Stimulated activated CD8-positive, alpha-beta memory T cell treated with anti-CD3 and anti-CD28 coated beads, Interleukin-7, amount 100 ng/mL, for 4 hours (primary cell): ENCODE measurements around the gene ZBTB7A.

ENCODE experiments used
- DNase-seq, 2 donors: peaks; one replicate each; pipeline ENCODE4 v3.0.0-alpha.2; 2020; ENCODE audit warnings: low read depth in 2 of 2

Gene ZBTB7A

GRCh38 chr19:4068047-4068966 lies 1.6 kb upstream of the ZBTB7A start:
- no peak for DNase-seq

DNA sequence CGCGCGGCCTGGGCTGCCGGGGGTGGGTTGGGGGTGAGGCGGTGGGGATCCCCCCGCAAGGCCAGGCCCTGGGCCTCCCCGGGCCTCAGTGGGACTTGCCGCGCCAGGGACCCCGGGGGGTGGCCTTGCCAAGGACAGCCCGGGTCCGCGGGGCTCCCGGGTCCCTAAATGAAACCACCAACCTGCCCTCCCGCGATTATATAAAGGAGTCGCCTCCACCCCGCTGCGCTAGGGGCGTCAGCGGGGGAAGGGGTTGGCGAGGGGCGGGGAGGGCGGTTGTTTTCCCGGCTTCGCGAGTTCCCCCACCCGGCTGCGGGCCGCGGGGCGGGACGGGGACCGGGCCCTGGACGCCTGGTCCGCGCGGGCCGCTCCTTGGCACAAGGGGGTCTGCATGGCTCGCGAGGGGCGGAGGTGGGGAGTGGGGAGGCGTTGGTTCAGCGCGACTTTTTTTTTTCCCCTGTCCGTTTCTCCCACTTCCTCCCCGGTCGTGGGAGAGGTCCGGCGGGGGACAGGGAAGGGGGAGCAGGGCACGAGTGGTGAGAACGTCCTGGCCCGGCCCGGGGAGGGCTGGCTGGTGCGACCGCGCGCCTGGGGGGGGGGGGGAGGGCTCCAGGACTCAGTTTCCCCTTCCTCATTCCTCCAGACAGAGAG lies 822 bp upstream of the ZBTB7A start:
- no peak for DNase-seq

DNA sequence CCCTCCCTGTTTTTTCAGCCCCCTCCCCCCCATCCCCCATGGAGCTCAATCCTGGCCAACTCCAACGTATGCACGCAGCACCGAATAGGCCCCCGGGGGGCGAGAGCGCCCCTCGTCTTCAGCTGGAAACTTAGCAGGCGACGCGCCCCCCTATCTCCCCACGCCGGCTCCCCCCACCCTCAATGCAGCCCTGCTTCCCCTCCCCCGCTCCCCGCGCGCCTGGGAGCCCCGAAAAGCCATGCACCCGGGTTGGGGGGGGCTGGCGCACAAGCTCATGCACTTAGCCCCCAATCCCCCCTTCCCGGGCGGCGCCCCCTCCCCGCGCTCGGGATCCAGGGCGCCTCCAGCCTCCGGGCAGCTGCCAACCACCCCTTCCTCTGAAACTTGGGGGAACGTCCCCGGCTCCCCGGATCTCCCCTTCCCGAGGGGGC lies 508 bp downstream of the ZBTB7A start:
- DNase-seq: peak in 1 of 2 donors; percentile 60

DNA sequence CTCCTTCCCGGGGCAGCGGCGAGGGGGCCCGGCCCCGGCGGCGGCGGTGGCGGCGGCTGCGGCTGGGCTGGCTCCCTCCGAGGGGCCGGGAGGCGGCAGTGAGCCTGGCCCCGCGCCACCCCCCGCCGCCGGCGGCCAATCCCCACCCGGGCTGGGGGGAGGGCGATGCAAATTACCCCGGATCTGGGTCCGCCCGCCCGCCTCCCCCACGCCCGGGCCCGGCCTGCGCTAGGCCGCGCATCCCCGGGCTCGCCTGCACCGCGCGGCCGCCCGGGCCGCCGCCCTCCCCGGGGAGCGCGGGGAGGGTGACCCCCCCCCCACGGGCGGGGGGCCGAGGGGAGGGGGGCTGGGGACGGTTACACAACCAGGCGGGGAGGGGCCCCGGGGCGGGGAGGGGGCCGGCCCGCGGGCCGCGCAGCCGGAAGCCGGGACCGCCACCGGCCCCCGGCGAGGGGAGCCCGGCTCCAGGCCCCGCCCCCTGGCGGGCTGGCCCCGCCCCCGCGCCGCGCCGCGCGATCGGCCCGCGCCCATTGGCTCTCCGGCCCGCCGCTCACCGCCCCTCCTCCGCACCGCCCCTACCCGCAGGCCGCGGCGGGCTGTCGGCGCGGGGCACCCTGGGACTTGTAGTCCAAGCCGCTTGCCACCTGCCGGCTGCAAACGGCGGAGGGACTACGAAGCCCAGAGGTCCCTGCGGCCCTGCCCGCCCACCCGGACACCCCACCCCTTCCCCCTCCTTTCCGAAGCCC lies 1.1 kb downstream of the ZBTB7A start:
- DNase-seq: peak; percentile 89 to 98

DNA sequence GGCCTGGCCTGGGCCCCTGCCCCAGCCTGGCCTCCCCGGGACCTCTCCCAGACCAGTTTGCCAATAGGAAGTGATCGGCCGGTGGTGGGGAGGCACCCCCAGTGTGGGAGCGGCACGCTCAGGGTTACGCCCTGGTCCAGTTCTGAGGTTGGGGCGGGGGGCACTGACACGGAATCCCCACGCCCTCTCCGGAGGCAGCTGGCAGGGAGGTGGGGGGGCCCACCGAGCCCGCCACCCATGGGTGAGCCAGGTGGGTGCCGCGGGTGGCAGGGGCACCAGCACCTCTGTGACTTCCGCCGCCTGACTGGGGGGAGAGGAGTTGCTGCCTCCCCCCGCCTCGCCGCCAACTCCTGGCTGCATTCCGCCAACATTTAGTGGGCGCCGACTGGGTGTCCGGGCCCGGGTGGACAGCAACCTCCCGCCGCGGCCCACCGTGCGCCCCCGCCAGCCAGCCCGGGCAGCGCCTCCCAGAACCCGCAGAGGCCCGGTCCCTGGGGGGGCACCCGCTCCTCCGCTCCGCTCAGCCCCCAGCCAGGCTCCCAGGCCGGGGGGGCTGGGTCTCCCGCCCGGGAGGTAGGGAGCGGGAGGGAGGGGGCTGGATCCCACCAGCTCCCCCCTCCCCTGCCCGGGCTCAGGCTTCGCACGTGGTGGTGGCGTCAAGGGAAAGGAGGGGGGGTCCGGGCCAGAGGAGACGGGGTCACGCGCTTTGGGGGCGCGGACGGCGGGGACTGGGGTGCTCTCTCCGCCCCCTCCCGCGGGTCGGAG lies 2.0 kb downstream of the ZBTB7A start:
- peak in 1 of 2 donors; percentile 53 for DNase-seq

DNA sequence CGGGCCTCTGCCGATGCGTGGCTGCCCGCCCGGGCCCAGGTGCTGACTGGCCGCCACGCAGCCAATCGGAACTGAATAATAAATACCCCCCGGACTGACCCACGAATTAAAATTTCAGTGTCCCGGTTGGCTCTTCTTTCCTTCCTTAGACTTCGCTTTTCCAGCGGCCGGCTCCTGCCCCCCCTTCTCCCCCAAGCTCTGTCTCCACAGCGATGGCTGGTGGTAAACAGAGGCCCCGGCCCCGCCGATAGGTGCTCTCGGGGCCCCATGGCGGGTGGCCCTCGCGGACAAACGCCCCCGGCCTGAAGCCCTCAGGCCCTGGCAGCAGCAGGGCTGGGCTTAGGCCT lies 2.6 kb downstream of the ZBTB7A start:
- DNase-seq: no peak

DNA sequence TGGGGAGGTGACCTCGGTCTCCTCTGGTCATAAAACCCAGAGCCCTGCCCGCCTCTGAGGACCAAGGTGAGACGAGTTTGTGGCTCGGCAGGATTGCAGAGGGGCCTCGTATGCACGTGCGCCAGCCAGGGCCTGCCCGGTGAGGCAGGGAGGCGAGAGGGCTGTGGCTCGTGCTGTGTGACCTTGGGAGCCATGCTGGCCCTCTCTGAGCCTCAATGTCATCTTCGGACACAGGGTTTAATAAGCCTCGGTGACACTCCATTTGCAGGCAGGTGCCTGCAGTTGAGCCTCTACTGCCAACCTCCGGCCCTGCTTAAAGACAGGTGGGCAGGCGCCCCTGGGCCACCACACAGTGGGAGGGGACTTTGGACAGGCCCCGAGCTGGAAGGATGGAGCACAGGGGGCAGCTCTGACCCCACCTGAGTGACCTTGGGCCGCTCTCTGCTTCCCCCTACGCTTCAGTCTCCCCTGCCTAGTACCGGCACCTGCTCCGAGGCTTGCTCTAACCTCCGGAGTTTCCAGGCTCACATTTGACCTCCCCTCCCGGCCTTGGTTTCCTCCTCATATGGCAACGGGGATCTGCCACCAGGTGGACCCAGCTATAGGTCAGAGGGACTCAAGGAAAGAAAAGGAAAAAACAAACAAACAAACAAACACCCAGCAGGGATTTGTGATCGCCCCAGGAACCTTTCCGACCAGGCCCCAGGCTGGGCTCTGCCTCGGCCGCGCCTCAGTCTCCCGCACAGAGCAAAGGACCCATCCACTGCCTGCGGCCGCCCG lies 3.1 kb downstream of the ZBTB7A start:
- no peak for DNase-seq

DNA sequence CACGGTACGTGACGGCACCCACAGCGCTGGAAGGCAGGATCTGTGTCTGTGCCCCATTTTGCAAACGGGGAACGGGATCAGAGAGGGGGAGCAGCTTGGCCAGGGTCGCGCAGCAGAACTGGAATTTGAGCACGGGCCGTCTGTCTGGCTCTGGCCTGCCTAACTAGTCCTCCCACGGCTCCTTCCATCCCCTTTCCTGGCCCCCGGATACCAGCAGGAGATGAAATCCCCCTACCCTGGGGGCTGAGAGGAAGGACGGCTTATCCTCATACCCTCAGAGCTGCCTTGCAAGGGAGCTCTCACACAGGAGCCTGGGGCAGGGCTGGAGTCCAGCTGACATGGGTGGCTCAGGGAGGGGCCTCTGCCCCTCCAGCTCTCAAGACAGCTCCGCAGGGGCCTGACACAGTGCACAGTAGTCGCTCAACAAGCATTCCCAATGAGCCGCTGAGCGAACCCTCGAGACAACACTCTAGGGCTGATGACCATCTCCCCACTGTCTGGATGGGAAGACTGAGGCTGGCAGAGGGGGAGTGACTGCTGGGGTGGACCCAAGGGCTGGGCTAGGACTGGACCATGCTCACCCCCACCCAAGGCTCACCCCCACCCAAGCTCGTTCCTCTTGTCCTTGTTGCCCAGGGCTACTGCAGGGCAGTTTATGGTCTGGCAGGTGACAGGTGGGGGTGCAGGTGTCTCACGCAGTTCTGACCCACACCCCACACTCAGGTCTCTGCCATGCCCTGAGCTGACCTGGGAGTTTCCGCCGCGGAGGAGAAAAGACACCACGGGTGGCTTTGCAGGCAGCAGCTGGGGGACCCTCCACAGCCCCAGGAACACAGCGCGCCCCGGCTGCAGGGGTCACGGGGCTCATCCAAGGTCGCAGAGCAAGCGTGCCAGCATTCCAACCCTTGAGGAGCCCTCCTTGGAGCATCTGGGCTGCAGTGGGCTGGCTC lies 4.0 kb downstream of the ZBTB7A start:
- no peak for DNase-seq

- DNase-seq: no peak
Observed at GRCh38 chr19:4061683-4062418, 4.8 kb downstream of the ZBTB7A start.

- DNase-seq: no peak
Observed at GRCh38 chr19:4061178-4061682, 5.5 kb downstream of the ZBTB7A start.

DNA sequence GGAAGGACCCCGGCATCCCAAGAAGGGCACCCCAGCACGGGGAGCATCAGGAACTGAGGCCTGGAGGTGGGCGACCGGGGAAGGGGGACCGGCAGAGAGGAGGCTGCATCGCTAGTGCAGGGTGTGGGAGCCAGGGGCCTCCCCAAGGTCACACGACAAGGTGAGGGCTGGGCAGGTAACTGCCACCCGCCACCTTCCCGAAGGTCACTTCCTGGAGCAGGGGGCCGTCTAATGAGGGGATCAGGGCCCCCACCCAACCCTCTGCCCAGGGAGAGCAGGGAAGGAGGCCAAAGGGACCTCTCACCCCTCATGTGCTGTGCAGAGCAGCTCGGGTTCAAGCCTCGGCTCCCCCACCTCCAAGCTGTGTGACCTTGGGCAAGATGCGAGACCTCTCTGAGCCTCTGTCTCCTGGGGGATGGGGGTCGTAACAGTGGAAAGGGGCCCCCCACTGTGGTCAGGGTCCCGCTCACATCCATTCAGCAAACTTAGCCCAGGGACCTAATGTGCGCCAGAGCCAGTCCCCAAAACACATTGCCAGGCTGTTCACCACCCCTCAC lies 6.0 kb downstream of the ZBTB7A start:
- DNase-seq: no peak

DNA sequence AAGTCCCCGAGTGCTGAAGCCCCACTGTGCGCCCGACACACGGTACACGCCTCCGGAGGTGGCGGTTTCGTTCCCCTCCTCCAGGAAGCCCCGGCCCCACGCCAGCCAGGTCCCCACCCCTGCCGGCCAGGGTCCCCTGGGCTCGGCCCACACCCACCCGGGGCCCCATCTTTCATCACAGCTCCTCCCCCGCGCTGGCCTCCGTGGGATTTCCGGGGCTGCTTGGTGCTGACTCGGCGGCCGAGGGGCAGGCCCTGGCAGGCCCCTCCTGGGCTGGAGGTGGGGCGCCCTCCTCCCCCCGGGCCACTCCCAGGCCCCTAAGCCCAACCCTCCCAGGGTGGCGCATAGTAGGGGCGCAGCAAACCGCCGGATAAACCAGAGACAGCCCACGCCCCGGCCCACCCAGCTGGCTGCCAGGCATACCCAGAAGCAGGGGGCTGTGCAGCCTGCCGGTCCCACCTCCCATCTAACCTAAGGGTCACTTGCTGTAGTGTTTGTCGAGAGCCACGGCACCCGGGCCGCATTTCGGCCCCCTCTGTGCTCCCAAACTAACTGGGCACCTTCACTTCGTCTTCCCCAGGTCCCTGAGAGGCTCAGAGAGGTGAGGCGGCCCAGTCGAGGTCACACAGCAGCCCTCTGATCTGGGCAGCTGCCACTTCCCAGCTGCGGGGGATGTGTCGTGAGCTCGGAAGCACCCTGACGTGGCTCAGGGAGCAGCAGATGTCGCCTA lies 6.6 kb downstream of the ZBTB7A start:
- peak; percentile 56 to 79 for DNase-seq

DNA sequence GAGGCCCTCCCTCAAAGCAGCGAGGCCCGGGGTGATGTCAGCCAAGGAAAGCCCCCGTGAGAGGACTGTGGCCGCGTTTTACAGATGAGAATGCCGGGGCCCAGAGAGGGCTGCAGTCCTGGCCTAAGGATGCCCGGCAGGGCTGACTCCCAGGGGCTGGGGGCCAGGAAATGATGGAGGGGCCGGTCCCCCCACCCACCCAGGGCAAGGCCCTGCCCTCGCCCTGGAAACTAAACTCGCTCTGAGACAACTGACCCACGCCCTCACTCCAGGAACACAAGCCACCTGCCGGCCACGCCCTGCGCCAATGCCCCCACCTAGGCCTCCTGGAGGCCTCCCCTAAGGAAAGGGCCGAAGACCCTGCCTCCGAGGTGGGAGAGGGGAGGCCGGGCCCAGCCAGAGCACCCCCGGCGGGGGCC lies 7.2 kb downstream of the ZBTB7A start:
- no peak for DNase-seq

GRCh38 chr19:4058693-4059452 lies 7.8 kb downstream of the ZBTB7A start:
- DNase-seq: no peak

GRCh38 chr19:4057931-4058692 lies 8.6 kb downstream of the ZBTB7A start:
- peak; percentile 59 to 75 for DNase-seq

DNA sequence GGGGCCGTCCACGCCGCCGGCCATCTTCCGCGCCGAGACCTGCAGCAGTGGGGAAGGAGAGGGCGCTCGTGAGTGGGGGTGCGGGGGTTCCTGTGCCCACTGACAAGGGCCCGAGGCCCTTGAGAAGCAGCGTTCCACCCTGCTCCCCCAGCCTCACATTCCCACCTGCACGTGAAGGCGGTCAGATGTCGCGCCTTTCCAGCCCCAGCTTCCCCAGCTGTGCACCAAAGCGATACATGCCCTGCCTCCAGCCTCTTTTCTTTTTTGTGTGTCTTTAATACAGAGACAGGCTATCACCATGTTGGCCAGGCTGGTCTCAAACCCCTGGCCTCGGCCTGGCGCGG lies 11.5 kb downstream of the ZBTB7A start:
- no peak for DNase-seq
